ENCODE measurements around the gene MBNL1.

DNA sequence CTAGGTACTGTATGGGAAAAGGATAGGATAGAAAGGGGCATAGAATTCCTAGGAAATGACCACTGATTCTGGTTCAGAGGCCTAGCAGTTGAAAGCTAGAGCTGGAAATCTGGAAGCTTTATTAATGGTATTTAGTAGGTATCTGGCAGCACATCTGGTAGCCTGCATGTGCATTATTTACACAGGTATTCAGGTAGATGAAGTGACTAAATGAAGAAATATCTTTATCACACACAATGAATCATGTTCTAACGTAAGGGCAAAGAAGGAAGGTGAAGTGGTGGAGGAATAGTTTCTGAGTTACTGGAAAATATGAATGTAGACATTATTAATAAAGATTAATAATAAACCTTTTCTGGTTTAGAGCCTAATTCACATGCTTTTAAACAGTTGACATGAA, 119.9 kb downstream of the MBNL1 start:
- TF ChIP-seq ZNF565 (CRISPR knock-in tag; conservative IDR thresholded peaks at IDR 0.05; ENCODE audit: low read depth) (no peak), BACH2 (CRISPR knock-in tag; IDR thresholded peaks at IDR 0.05; ENCODE audit: borderline replicate concordance) (no peak), RARB (CRISPR knock-in tag; IDR thresholded peaks at IDR 0.05) (no peak), ZNF8 (CRISPR knock-in tag; IDR thresholded peaks at IDR 0.05) (no peak), ESRRG (CRISPR knock-in tag; IDR thresholded peaks at IDR 0.05) (no peak), ZC3H10 (CRISPR knock-in tag; IDR thresholded peaks at IDR 0.05) (no peak), ARNTL (CRISPR knock-in tag; IDR thresholded peaks at IDR 0.05; ENCODE audit: borderline replicate concordance, low read depth) (no peak), OSR1 (CRISPR knock-in tag; IDR thresholded peaks at IDR 0.05) (no peak), ZFP30 (CRISPR knock-in tag; IDR thresholded peaks at IDR 0.05) (no peak)
- TF ChIP-seq, protein P1, sequence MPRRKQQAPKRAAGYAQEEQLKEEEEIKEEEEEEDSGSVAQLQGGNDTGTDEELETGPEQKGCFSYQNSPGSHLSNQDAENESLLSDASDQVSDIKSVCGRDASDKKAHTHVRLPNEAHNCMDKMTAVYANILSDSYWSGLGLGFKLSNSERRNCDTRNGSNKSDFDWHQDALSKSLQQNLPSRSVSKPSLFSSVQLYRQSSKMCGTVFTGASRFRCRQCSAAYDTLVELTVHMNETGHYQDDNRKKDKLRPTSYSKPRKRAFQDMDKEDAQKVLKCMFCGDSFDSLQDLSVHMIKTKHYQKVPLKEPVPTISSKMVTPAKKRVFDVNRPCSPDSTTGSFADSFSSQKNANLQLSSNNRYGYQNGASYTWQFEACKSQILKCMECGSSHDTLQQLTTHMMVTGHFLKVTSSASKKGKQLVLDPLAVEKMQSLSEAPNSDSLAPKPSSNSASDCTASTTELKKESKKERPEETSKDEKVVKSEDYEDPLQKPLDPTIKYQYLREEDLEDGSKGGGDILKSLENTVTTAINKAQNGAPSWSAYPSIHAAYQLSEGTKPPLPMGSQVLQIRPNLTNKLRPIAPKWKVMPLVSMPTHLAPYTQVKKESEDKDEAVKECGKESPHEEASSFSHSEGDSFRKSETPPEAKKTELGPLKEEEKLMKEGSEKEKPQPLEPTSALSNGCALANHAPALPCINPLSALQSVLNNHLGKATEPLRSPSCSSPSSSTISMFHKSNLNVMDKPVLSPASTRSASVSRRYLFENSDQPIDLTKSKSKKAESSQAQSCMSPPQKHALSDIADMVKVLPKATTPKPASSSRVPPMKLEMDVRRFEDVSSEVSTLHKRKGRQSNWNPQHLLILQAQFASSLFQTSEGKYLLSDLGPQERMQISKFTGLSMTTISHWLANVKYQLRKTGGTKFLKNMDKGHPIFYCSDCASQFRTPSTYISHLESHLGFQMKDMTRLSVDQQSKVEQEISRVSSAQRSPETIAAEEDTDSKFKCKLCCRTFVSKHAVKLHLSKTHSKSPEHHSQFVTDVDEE (CRISPR knock-in tag; IDR thresholded peaks at IDR 0.05), result no peak
- TF ChIP-seq, protein P2, sequence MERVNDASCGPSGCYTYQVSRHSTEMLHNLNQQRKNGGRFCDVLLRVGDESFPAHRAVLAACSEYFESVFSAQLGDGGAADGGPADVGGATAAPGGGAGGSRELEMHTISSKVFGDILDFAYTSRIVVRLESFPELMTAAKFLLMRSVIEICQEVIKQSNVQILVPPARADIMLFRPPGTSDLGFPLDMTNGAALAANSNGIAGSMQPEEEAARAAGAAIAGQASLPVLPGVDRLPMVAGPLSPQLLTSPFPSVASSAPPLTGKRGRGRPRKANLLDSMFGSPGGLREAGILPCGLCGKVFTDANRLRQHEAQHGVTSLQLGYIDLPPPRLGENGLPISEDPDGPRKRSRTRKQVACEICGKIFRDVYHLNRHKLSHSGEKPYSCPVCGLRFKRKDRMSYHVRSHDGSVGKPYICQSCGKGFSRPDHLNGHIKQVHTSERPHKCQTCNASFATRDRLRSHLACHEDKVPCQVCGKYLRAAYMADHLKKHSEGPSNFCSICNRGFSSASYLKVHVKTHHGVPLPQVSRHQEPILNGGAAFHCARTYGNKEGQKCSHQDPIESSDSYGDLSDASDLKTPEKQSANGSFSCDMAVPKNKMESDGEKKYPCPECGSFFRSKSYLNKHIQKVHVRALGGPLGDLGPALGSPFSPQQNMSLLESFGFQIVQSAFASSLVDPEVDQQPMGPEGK (CRISPR knock-in tag; IDR thresholded peaks at IDR 0.05; ENCODE audit: borderline replicate concordance), result no peak
